Posterior cingulate gyrus (tissue), 11 donors: Measurements from ENCODE around the gene AMER3.

Source experiments
- DNase-seq, 10 donors: peaks; one replicate each; pipeline versions ENCODE4 v3.0.0 to v3.0.0-alpha.2; 2020 to 2021; ENCODE audit warnings: mixed read lengths in 3 of 10
- intact Hi-C: fragments of 100-400 bp; cut with DNase I; formaldehyde crosslinking; loops from one replicate; pipeline ENCODE4 v1.15.1; 2023

The AMER3 gene

DNA sequence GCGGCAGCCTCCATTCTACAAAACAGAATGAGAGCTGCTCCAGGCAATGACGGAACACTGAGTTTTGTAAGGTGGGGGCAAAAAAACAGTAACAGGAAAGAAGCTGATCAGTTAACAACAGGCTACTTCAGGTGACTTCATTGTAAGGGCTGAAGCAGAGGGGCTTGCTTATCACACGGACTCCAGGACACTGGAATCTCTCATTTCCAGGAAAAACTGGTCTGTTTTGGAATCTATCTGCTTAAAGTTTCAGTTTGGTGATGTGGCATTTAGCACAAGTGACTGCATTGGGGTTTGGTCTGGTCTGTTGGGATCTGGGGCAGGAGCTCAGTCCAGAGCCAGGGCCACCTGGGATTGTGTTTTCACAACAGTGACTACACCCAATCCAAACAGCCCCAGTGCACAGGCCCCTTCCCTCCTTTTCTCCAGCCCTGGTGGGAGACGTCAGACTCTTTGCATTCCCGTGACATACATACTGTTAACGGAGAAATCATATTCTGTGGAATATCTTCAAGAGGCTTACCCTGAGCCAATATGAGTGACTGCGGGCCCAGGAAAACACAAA lies 14.1 kb downstream of the AMER3 start:
- DNase-seq: peak in 1 of 10 donors; percentile 44
- intact Hi-C loops: no loop called here

- intact Hi-C loops: no loop called here
- peak in 1 of 10 donors; percentile 54 for DNase-seq
These were observed 21.2 kb downstream of the AMER3 start for GRCh38 chr2:130776550-130776949.

DNA sequence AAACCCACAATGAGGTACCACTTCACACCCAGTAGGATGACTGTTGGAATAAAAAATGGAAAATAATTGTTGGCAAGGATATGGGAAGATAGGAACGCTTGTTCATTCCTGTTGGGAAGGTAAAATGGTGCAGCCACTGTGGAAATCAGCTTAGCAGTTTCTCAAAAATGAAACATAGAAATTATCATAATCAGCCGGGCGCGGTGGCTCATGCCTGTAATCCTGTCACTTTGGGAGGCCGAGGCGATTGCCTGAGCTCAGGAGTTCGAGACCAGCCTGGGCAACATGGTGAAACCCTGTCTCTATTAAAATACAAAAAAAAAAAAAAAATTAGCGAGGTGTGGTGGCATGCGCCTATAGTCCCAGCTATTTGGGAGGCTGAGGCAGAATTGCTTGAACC lies 23.4 kb downstream of the AMER3 start:
- intact Hi-C loops: no loop called here
- DNase-seq: no peak

GRCh38 chr2:130785466-130786055 lies 30.2 kb downstream of the AMER3 start:
- intact Hi-C loops: no loop called here

DNA sequence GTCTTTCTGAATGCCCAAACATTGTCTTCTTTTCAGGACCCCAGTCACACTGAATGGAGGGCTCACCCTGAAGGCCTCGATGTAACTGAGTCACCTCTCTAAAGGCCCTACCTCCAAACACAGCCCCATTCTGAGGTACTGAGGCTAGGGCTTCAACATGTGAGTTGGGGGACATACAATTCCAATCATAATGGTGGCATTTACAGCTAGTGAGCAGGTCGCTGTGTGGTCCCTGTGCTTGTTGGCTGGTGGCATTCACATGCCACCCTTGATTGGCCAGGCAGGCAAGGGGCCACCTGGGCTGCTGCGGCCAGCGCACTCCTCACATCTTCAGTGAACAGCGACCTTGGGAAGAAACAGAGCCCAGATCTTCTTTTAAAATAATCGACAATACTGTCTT lies 30.7 kb downstream of the AMER3 start:
- intact Hi-C loops: no loop called here
- no peak for DNase-seq

More at GRCh38 chr2:130785466-130786055, 30.2 kb downstream of the AMER3 start:
- DNase-seq: peak in 2 of 10 donors; percentile 39 to 88

GRCh38 chr2:130787841-130788240 lies 32.5 kb downstream of the AMER3 start:
- no peak for DNase-seq
- intact Hi-C loops: no loop called here

- intact Hi-C loops: no loop called here
- DNase-seq: no peak
These were observed 35.0 kb downstream of the AMER3 start for GRCh38 chr2:130790312-130790711.

GRCh38 chr2:130790804-130791616 lies 35.7 kb downstream of the AMER3 start:
- peak in 3 of 10 donors; percentile 26 to 88 (median 52) for DNase-seq
- intact Hi-C loops: no loop called here

GRCh38 chr2:130791617-130791939 lies 36.2 kb downstream of the AMER3 start:
- DNase-seq: peak in 1 of 10 donors; percentile 50
- intact Hi-C loops: no loop called here

DNA sequence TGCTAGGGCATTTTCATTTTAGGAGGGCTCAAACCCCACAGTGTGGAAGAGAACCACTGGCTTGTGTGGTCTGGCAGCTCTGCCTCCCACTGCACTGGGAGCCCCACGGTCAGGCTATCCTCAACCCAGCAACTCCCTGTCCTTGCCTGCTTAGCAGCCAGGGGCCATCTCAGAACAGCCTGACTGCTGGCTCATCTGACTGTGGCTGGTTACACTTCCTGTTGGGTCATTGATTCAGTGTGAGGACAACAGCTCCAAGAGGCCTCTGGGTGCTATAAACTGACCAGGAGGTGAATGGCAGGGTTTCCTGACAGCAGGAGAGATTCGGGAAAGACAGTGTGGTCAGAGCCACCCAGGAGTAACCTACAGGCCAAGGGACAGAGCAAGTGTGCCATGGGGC lies 40.1 kb downstream of the AMER3 start:
- intact Hi-C loops: loop anchor here (5.0 kb wide), 1 partner anchor 312 kb away; the partner anchor contains the start of gene PLEKHB2
- DNase-seq: no peak

GRCh38 chr2:130796290-130796689 lies 41.0 kb downstream of the AMER3 start:
- intact Hi-C loops: loop anchor here (5.0 kb wide), 1 partner anchor 311 kb away; the partner anchor contains the start of gene PLEKHB2

GRCh38 chr2:130797493-130798435 lies 42.4 kb downstream of the AMER3 start:
- intact Hi-C loops: loop anchor here (1.0 to 5.0 kb wide), 3 partner anchors 76 to 310 kb away; partner anchors contain the start of gene PLEKHB2
- peak; percentile 82 to 98 (median 92) for DNase-seq

More at GRCh38 chr2:130796290-130796689, 41.0 kb downstream of the AMER3 start:
- DNase-seq: peak in 1 of 10 donors; percentile 59

- intact Hi-C loops: loop anchor here (1.0 to 5.0 kb wide), 2 partner anchors 75 to 309 kb away; partner anchors contain the start of gene PLEKHB2
- DNase-seq: peak in 4 of 10 donors; percentile 21 to 85 (median 54)
These were observed 43.3 kb downstream of the AMER3 start for GRCh38 chr2:130798472-130799218.

GRCh38 chr2:130799295-130799694 lies 44.0 kb downstream of the AMER3 start:
- peak in 1 of 10 donors; percentile 47 for DNase-seq
- intact Hi-C loops: loop anchor here (5.0 kb wide), 1 partner anchor 308 kb away; the partner anchor contains the start of gene PLEKHB2

DNA sequence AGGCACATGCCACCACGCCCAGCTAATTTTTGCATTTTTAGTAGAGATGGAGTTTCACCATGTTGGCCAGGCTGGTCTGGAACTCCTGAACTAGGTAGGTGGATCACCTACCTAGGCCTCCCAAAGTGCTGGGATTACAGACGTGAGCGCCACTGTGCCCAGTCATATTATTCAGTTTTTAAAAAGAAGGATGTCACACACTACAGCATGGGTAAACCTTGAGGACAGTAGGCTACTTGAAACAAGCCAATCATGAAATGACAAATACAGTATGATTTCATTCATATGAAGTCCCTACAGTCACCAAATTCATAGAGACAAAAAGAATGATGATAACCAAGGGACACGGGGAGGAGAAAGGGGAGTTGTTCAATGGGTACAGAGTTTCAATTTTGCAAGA lies 50.3 kb downstream of the AMER3 start:
- intact Hi-C loops: no loop called here
- no peak for DNase-seq

DNA sequence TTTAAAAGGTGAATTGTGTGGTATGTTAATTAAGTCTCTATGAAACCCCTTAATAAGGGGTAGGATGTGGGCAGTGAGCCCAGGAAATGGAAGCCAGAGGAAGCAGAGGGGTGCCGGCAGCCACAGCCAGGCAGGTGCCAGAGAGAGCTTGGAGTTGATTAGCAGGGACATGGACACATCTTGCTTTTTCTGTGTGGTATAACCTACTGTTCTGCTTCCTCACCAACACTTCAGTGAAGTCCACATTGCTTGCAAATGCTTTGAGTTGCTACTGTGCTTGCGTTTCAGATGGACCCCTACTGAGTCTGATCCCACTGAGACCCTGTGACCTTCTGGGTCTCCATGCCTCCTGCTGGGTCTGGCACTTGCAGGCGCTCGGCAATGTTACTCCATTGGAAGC lies 51.0 kb downstream of the AMER3 start:
- peak in 1 of 10 donors; percentile 42 for DNase-seq
- intact Hi-C loops: no loop called here

GRCh38 chr2:130807659-130808385 lies 52.5 kb downstream of the AMER3 start:
- intact Hi-C loops: no loop called here
- peak in 2 of 10 donors; percentile 52 to 84 for DNase-seq

DNA sequence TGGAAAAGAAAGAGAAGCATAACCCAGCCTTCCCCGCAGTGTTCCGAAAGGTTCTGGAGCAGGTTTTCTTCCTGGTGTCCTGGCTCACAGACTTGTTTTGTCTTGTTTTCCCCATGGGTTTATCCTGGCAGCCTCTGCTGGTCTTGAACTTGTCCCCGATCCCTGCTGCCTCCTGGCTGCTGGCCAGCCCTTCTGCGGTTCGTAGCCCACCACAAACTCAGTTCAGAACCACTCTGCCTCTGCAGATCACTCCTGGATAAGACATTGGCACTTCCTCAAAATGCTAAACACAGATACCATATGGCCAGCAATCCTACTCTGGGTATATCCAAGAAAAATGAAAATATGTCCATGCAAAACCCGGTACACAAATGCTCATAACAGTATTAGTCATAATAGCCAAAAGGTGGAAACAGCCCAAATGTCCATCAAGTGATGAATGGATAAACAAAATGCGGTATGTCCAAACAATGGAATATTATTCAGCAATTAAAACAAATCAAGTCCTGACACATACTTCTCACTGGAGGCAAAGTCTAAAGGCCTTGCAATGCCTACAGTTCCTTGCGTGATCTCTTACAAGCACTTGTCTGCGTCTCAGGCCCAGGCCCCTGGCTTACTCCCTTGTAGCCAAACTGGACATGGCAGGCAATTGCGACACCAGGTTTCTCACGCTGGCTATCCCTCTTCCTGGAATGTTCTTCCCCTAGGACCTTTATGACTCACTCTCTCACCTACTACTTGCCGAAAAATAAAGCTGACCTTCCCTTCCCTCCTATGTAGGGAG lies 53.3 kb downstream of the AMER3 start:
- intact Hi-C loops: no loop called here
- DNase-seq: no peak
